Central memory CD4-positive, alpha-beta T cell (primary cell): Measurements from ENCODE around the gene PRUNE2.
"Not testable (repeated sequence)": the region's sequence is repeated elsewhere in the genome, so short reads cannot be mapped to it uniquely, and the experiment has no call there.

Source experiments
- DNase-seq: peaks from one replicate; pipeline ENCODE4 v3.0.0; 2022
- total RNA-seq, 3 experiments: gene quantifications; one replicate each; lab custom pipeline; 2026; lab: John Stamatoyannopoulos, UW

Gene PRUNE2, protein sequence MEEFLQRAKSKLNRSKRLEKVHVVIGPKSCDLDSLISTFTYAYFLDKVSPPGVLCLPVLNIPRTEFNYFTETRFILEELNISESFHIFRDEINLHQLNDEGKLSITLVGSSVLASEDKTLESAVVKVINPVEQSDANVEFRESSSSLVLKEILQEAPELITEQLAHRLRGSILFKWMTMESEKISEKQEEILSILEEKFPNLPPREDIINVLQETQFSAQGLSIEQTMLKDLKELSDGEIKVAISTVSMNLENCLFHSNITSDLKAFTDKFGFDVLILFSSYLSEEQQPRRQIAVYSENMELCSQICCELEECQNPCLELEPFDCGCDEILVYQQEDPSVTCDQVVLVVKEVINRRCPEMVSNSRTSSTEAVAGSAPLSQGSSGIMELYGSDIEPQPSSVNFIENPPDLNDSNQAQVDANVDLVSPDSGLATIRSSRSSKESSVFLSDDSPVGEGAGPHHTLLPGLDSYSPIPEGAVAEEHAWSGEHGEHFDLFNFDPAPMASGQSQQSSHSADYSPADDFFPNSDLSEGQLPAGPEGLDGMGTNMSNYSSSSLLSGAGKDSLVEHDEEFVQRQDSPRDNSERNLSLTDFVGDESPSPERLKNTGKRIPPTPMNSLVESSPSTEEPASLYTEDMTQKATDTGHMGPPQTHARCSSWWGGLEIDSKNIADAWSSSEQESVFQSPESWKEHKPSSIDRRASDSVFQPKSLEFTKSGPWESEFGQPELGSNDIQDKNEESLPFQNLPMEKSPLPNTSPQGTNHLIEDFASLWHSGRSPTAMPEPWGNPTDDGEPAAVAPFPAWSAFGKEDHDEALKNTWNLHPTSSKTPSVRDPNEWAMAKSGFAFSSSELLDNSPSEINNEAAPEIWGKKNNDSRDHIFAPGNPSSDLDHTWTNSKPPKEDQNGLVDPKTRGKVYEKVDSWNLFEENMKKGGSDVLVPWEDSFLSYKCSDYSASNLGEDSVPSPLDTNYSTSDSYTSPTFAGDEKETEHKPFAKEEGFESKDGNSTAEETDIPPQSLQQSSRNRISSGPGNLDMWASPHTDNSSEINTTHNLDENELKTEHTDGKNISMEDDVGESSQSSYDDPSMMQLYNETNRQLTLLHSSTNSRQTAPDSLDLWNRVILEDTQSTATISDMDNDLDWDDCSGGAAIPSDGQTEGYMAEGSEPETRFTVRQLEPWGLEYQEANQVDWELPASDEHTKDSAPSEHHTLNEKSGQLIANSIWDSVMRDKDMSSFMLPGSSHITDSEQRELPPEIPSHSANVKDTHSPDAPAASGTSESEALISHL (N-terminal part only)
- total RNA-seq, result 0.11 to 0.39 (median 0.33) reads per million in 3 experiments

DNA sequence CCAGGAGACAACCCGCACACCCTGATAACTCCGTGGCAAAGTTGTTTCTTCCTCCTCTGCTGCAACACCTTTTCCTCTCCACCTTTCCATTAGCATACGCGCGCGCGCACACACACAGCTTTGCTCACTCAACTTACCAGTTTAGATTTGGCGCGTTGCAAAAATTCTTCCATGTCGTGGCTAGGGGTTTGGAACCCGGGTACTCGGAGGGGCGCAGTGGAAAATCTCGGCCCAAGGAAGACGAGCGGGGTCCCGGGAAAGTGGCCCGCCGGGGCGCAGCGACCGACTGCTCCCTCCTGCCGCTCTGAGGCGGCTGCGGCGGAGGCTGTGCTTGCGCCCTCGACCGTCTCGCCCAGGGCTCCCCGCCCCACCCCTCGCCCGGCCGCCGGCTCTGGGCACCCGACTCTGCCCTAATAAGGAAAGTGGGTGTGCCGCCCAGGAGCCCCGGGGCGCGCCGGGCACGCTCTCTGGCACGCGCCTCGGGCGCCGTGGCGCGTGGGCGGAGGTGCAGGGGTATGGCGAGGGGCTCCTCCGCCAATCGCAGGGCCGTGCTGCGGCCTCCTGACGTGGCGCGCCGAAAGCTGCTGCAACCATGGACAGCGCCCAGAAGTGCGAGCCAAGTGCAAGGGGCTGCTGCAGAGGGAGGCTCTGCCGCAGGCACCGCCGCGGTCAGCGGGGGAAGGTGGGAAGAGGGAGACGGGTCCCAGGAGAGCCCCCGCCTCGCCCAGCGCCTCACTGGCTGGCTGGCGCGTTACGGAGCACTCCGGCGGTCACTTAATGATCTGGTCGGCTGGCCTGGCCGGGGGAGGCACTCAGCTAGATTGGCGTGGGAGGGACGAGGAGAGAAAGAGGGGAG, at the start of gene PRUNE2:
Gene PRUNE2, minus strand, starts transcription at position 324 of the 856 bp plus-strand sequence. Its CDS starts 151 bp downstream, at position 173.
- DNase-seq, result no peak

DNA sequence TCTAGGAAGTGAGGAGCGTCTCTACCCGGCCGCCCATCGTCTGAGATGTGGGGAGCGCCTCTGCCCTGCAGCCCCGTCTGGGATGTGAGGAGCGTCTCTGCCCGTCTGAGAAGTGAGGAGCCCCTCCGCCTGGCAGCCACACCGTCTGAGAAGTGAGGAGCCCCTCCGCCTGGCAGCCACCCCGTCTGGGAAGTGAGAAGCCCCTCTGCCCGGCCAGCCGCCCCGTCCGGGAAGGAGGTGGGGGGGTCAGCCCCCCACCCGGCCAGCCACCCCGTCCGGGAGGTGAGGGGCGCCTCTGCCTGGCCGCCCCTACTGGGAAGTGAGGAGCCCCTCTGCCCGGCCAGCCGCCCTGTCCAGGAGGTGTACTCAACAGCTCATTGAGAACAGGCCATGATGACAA, 49.5 kb upstream of the PRUNE2 start:
- not testable (repeated sequence) for DNase-seq

DNA sequence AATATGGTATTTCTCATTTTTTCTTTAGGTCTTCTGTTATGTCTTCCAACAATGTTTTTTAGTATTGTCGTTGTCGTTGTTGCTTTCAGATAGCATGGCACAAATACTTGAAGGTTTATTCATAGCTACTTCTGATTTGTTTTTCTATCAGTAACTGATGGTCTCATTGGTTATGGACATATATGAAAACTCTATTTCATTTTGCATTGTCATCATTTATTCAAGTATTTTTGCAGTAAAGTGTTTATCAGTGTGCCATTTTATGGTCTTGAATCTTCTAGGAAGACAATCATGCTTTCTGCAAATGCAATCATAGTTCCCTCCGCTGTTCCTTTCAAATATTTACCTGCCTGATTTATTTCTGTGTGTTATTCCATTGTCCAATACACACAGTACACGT, 44.0 kb upstream of the PRUNE2 start:
- DNase-seq, result no peak

DNA sequence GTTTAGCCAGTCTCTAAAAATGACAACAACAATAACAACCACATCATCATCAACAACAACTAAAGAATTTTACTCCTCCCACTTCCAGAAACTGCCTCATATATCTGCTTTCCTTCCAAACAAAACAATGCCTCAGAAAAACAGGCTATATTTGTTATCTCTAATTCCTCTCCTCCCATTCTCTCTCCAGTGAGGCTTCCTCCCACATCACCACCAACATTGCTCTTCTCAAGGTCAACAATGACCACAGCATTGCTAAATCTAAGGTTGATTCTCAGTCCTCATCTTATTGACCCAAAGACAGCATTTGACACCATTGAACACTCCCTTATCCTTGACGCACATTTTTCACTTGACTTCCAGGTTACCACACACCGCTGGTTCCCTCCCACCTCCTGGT, 38.1 kb upstream of the PRUNE2 start:
- DNase-seq, result no peak

DNA sequence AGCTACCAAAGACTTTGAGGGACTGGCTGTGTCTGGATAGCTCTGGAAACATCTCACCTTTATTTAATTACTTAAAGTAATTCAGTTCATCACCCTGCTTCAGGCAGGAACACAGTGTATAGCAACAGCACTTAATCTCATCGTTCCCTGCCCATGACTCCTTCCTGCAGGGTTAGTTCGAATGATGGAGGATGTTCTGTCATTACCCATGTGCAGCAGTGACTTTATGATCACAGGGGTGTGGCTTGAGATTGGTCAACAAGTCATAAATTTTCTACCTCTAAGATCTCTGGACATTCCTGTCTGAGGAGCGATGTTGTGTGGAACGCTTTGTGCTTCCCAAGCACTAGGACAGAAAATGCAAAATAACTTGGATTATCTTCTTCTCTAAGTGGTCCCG, 37.1 kb upstream of the PRUNE2 start:
- no peak for DNase-seq

DNA sequence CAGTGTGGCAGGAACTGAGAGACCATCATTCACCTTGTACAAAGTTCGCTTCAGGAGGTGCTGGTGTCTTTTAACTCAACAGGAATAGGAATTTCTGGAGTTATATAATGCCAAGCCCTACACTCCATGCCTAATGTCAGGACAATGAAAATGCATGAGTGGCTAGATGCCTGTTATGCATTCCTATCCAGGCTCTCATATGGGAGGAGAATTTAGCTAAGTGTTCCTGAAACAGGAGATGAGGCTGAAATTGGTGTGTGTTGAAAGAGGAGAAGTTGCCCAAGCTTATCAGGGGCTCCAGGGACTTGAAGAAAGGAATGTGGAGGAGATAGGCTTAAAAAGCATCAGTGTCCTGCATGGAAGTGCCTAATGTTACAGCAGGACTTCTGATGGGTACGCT, 26.8 kb upstream of the PRUNE2 start:
- no peak for DNase-seq

DNA sequence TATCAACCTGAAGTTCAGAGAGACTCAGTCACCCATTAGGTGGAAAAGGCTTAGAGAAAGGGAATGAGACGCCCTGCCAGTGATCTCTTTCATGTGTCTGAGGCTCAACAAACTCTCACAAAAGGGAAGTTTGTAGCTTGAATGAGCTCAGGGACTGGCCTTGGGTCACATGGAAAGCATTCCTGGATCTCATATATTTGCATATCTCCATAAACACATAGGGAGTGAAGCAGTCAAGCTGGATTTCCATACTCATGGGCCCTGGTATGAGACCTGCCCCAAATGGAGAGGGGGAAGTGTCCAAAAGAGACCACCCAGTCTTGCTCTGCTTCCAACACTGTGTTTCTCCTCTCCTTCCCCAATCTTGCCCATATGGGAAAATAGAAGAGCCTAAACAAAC, 26.4 kb upstream of the PRUNE2 start:
- no peak for DNase-seq

DNA sequence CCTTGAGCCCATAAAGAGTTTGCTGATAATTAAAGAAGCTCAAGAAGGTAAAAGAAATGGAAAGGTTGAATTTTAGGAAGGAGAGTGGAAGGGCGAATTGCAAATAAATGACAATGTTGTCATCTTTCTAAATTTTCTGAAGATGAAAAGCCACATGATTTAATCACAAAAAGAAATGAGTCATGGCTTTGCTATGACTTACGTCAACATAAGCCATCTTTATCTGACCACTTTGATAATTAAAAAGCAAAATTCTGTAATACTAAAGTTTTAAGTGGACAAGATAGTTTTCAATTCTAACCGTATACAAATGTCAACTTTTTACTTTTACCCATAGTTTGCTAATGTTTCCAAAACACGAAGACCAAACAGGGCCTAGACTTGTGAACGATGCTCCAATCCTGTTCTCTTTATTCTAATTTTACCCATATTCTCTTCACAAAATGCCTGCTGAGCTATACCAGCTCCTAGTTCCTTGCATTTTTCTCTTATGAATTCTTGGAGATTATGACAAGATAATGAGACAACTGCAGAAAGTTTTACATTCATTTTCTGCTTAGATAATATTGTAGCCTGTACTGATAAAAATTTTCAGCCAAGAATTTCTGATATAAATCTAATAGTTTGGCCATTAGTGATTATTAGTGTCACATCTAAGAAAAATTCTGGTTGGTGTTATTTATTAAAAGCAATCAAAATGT, 21.8 kb upstream of the PRUNE2 start:
- DNase-seq, result no peak

DNA sequence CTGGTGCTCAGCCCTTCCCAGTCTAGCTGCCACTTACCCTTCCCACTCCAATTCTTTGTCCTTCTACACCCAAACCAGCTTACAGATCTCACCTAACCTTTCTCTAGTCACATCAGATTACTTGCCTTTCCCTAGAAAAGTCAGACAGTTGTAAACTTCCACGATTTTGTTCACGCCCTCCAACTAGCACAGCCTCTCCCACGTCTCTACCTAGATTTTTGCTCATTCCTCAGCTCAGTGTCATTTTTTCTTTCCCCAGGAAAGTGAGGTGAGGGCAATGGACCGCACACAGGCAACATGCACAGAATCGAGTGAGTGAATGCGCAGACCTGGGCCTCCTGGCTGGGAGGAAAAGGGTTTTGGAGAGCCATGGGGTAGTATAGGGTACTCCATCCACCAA, 20.9 kb upstream of the PRUNE2 start:
- DNase-seq, result no peak

DNA sequence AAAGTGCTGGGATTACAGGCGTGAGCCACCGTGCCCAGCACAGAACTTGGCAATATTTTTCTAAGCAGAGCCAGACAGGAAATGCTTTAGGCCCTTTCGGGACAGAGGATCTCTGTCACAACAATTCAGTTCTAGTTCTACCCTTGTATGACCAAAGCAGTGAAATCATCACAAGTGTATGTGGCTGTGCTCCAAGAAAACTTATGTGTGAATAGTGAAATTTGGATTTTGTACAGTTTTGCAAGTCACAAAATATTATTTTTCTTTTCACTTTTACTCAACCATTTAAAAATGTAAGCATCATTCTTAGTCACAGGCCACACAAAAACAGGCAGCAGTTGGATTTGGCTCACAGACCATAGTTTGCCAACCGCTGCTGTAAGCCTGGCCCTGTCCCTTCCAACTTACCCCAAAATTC, 20.4 kb upstream of the PRUNE2 start:
- DNase-seq, result no peak

DNA sequence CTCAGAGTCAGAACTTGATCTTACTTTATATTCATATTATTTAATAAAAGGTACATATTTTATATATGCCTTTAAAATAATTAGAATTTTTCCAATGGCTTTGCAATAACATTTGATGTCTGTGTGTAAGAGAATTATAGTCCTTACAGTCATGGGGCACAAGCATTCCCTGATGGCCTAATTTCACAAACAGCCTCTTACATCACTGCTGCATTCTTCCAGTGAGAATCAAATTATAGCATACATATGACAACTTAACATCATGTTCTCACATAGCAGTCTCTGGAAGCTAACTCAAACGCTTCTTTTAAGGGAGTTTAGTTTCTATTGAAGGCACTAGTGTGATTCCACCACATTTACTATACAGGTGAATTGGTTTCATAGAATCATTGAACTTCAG, 15.3 kb upstream of the PRUNE2 start:
- no peak for DNase-seq

DNA sequence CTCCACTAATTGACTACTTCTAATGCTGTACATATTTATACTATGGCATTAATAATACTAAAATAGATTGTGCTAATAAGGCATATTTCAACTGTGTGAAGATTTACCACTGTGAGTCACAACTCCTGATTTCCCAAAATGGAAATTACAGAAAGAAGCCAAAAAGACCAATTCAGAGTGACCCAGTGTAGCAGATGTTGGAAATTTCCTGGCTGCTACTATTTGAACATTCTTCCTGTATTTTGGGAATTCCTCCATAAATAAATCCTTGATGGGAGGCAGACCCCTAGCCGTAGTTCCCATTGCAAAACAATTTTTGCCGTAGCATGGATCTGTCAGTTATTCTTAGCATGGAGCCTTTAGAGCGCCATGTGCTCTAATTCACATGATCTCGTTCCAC, 11.4 kb upstream of the PRUNE2 start:
- DNase-seq, result no peak

DNA sequence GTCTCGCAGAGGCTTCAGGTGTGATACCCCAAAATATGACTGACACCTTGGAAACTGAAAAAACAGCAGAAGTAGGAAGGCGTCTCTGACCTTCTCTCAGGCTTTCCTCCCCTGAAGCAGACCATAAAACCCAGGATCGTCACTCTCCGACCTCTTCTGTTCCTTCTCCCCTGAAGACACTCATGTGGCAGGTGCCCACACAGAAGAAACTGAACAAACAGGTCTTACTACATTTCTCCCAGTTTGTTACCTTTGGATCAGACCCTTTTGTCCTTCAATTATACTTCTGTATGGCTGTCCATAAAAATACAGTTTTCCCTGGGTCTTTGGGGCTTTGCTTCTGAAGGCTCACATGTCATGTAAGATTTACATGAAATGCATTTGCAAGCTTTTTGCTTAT, 10.3 kb upstream of the PRUNE2 start:
- no peak for DNase-seq

DNA sequence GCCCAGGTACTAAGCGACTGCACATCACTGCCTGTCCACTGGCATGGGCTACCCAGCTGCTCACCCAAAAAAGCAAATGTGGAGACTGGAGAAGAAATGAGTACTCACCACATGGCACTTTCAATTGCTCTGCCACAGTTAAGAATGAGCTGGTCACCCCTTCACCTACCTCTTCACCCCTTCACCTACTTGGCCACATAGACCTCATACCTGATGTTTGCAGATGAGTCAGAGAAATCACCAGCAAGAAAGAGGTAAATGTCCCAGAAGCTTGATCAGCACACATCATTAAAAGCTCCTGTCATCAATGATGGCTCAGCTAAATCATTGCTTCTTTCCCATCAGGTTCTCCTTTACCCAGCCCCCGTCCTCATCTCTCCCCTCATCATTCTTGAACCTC, 7.6 kb upstream of the PRUNE2 start:
- DNase-seq, result no peak

DNA sequence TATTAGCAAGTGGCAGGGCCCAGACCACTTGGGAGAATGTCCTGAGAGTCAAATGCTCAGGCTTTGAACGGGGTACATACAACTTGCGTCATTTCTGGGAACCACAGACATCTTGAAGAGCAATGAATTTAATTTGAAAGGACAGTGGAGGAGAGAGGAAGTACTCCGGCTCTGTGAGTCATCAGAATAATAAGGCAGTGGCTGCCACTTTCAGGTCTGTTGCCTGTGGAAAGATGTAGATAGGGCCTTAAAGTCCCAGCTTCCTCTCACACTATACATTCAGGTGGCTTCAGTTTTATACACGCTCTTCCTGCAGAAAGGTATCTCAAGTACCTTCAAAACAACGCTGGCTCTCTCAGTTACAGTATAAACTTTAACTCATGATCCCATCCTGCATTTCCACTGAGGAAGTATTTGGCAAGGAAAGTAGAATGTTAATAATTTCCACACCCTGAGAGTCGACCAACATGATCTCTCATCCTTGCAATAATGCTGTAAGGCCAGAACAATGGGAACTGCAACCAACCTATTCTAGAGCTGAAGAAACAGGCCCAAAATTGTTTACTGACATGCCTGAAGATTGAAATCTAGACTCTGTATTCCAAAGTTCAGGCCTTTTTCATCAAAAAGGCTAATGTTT, 6.8 kb upstream of the PRUNE2 start:
- DNase-seq, result no peak

DNA sequence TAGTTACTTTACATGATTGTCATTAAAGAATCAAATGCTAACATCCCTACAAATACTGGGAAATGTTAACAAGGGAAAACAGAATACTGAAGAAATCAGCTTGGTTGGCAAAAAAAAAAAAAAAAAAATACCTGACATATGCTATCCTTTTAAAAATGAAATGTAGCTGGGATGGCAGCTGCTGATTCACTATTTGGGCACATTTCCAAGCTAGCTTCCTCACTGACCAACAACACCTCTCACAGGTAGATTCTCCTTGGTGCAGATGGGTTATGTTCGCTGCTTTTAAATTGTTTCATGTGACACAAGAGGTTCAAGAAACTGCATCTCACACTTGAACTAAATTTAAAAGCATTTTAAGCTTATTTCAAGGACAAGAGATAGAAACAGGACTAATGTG, 6.1 kb upstream of the PRUNE2 start:
- no peak for DNase-seq

DNA sequence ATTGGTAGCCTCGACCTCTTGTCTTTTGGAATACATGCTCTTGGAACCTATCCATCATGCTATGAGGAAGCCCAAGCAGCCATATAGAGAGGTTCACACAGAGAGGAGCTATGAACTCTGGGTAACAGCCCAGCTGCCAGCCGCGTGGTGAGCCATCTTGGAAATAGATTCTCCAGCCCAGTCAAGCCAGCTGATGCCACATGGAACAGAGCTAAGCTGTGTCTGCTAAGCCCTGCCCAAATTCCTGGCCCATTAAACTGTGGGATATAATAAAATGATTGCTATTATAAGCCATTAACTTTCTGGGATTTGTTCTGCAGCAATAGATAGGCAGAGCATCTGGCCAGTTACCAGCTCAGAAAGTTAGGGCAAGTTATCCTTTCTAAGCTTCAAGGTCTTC, 4.9 kb upstream of the PRUNE2 start:
- no peak for DNase-seq

DNA sequence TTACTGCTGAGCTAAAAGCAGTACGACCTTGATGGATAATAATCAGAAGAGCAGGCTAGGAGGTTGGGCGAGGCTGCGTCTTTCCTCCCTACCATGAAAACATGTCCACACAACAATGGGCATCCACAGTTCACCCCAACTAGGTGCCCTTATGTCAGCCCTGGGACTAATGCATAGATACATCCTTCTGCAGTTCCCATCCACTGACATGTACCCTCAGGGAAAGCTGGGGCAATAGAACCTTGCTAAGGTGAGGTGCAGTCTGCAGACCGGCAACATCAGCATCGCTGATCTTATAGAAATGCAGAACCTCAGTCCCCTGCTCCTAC, 697 bp upstream of the PRUNE2 start:
- no peak for DNase-seq

DNA sequence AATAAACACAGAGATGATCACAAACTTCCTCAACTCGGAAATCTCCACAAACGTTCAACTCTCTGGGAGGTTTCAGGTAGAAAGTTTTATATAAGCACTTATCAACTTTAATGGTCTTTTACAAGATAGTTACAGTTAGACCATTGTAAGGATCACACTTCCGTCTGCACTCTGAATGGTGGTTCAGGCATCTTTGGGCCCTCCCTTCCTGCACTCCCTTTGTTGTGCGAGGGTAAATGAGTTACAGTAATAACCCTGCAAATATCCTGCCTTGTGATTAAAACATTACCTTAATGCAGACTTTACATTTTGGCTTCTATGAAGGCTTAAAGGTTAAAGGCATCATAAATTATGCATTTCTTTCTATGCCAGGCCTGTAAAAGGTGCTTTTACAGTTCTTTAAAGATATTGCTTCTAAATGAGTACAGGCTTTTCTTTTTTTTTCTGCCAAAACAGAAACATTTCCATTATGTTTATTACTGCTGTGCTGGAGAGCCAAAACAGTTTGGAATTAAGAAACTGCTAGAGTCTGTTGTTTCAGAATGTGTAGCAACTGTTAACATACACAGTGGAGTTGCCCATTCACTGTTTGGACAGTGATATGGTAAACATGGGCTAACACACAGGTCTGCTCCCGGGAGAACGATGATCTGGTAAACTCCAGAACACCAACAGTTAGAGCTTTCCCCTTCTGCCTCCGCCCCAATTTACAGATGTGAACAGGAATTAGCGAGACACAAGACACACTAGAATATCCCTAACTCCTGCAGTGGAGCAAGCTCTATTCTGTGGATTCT, 1.1 kb downstream of the PRUNE2 start:
- DNase-seq, result no peak

DNA sequence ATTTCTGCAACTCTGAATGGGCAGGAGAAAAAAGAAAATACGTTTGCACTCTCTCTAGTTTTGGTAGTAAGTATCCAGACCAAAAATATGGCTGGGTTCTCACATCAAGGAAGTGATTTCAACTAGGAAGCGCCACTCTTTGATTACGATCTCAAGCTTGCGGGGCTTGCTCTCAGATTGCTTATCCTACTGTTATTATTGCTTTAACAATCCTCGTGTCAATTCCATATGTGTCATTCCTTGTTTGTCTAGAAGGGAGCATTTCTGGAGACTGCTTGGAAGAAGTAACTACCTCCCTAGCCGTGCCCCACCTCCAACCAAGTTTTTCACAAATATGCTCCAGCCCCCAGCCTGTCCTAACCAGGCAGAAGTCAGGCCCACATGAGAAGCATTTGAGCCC, 3.5 kb downstream of the PRUNE2 start:
- no peak for DNase-seq
